Dedifferentiated amniotic fluid mesenchymal stem cell (primary cell): ENCODE data around the gene ORAI2.
"Not testable (repeated sequence)": the region's sequence is repeated elsewhere in the genome, so short reads cannot be mapped to it uniquely, and the experiment has no call there.

ENCODE experiments used
- DNase-seq: peaks from one replicate; pipeline ENCODE4 v3.0.0-alpha.2; 2016; ENCODE audit errors: extremely low spot score

The ORAI2 gene

GRCh38 chr7:102469972-102470825 lies 36.8 kb downstream of the ORAI2 start:
- no peak for DNase-seq

GRCh38 chr7:102471791-102472125 lies 38.4 kb downstream of the ORAI2 start:
- no peak for DNase-seq

GRCh38 chr7:102472126-102473041 lies 39.0 kb downstream of the ORAI2 start:
- no peak for DNase-seq

- no peak for DNase-seq
These were observed 40.1 kb downstream of the ORAI2 start for GRCh38 chr7:102473271-102473991.

- DNase-seq = not testable (repeated sequence)
These were observed 40.7 kb downstream of the ORAI2 start for GRCh38 chr7:102474116-102474515.

- DNase-seq = not testable (repeated sequence)
These were observed 41.5 kb downstream of the ORAI2 start for GRCh38 chr7:102474736-102475435.

- not testable (repeated sequence) for DNase-seq
These were observed 45.2 kb downstream of the ORAI2 start, which contains the start of gene POLR2J for GRCh38 chr7:102478314-102479208. Gene POLR2J (minus strand): TSS chr7:102478922. CDS start chr7:102478860, 62 bp downstream.

GRCh38 chr7:102479209-102479584 lies 45.8 kb downstream of the ORAI2 start:
- DNase-seq = not testable (repeated sequence)

GRCh38 chr7:102479982-102480637 lies 46.7 kb downstream of the ORAI2 start:
- not testable (repeated sequence) for DNase-seq

- not testable (repeated sequence) for DNase-seq
These were observed 48.6 kb downstream of the ORAI2 start for GRCh38 chr7:102481962-102482361.

- DNase-seq = not testable (repeated sequence)
These were observed 50.9 kb downstream of the ORAI2 start for GRCh38 chr7:102484317-102484716.

GRCh38 chr7:102490529-102491075 lies 57.2 kb downstream of the ORAI2 start:
- DNase-seq = not testable (repeated sequence)

- not testable (repeated sequence) for DNase-seq
These were observed 60.0 kb downstream of the ORAI2 start for GRCh38 chr7:102493220-102493935.

- DNase-seq = not testable (repeated sequence)
These were observed 60.7 kb downstream of the ORAI2 start for GRCh38 chr7:102494026-102494425.

- not testable (repeated sequence) for DNase-seq
These were observed 61.2 kb downstream of the ORAI2 start for GRCh38 chr7:102494473-102495149.

- not testable (repeated sequence) for DNase-seq
These were observed 63.5 kb downstream of the ORAI2 start for GRCh38 chr7:102496861-102497260.

- DNase-seq = not testable (repeated sequence)
These were observed 63.9 kb downstream of the ORAI2 start for GRCh38 chr7:102497308-102497707.

GRCh38 chr7:102498321-102498720 lies 64.9 kb downstream of the ORAI2 start:
- DNase-seq = not testable (repeated sequence)
